ENCODE results near the gene ADCY2.

ADCY2 gene

GRCh38 chr5:7445068-7445467, 49.1 kb downstream of the ADCY2 start:
- Mint-ChIP-seq H3K36me3 (no peaks in the 10 kb centered on the region), H3K4me1 (no peaks in the 10 kb centered on the region), H3K27me3 (no peaks in the 10 kb centered on the region), H3K4me3 (no peak overlapping the region), H3K27ac (no peak overlapping the region), H3K9me3 (peaks cover 0 to 8% of the 10 kb centered on the region in 2 donors)
- DNase-seq (no peak), ATAC-seq (replicated peaks) (no peak)

GRCh38 chr5:7445831-7446230, 49.9 kb downstream of the ADCY2 start:
- Mint-ChIP-seq H3K36me3 (no peaks in the 10 kb centered on the region), H3K9me3 (peaks cover 0 to 6% of the 10 kb centered on the region in 2 donors), H3K4me3 (no peak overlapping the region), H3K4me1 (no peaks in the 10 kb centered on the region), H3K27me3 (no peaks in the 10 kb centered on the region), H3K27ac (no peak overlapping the region)
- DNase-seq (no peak), ATAC-seq (replicated peaks) (no peak)

GRCh38 chr5:7446913-7447312, 51.0 kb downstream of the ADCY2 start:
- Mint-ChIP-seq H3K4me1 (no peaks in the 10 kb centered on the region), H3K27me3 (no peaks in the 10 kb centered on the region), H3K9me3 (peaks cover 0 to 4% of the 10 kb centered on the region in 2 donors), H3K27ac (no peak overlapping the region), H3K36me3 (no peaks in the 10 kb centered on the region), H3K4me3 (no peak overlapping the region)
- no peak for DNase-seq
- no peak for ATAC-seq (replicated peaks)

GRCh38 chr5:7453947-7454346, 58.0 kb downstream of the ADCY2 start:
- no peak for ATAC-seq (replicated peaks)
- Mint-ChIP-seq H3K36me3 (no peaks in the 10 kb centered on the region), H3K4me3 (no peak overlapping the region), H3K9me3 (no peaks in the 10 kb centered on the region), H3K27ac (no peak overlapping the region), H3K4me1 (no peaks in the 10 kb centered on the region), H3K27me3 (no peaks in the 10 kb centered on the region)
- no peak for DNase-seq

GRCh38 chr5:7456206-7456605, 60.3 kb downstream of the ADCY2 start:
- no peak for ATAC-seq (replicated peaks)
- no peaks in the 10 kb centered on the region for H3K4me1 Mint-ChIP-seq
- no peak for DNase-seq
- H3K27me3 Mint-ChIP-seq = no peaks in the 10 kb centered on the region
- H3K4me3 Mint-ChIP-seq = no peak overlapping the region
- no peaks in the 10 kb centered on the region for H3K36me3 Mint-ChIP-seq
- no peak overlapping the region for H3K27ac Mint-ChIP-seq
- no peaks in the 10 kb centered on the region for H3K9me3 Mint-ChIP-seq

DNA sequence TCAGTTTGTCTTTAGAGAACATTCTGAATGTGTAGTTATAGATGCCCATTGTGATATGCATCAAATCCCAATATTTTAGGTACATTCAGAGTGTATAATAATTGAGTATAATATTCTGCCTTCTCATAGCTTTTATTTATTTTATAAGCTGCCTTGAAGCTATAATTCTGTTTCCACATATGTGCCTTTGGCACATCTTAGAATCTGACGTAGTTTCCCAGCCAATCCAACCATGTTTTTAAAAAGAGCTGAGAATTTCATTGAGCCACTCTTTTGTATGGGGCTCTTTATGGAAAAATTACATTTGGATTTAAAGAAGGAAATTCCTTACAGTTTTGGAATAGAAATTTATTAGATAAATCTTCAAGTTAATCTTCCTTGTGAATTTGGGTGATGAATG, 65.4 kb downstream of the ADCY2 start:
- Mint-ChIP-seq H3K27me3 (no peaks in the 10 kb centered on the region), H3K9me3 (peaks cover 0 to 1% of the 10 kb centered on the region in 2 donors), H3K4me1 (no peaks in the 10 kb centered on the region), H3K27ac (no peak overlapping the region), H3K4me3 (no peak overlapping the region), H3K36me3 (no peaks in the 10 kb centered on the region)
- ATAC-seq (replicated peaks) = no peak
- no peak for DNase-seq

DNA sequence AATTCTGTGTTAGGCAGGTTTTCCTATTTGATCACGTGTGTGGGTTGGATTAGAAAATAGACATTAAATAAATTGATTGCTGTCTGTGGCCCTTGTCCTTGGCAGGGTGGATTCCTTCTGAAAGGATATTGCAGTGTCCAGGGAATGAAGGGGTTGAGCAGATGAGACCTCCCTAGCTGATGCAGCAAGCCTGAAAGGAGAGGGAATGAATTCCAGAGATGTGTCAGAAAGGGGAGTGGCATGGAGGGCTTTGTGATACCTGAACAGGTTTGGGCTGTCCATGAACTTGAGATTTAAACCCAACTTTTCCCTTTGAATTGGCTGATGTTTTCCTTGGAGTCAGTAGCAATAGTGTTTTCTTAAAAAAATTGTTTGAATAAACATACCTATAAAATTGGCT, 66.8 kb downstream of the ADCY2 start:
- H3K4me1 Mint-ChIP-seq = no peaks in the 10 kb centered on the region
- ATAC-seq (replicated peaks) (no peak), DNase-seq (no peak)
- H3K4me3 Mint-ChIP-seq = no peak overlapping the region
- no peaks in the 10 kb centered on the region for H3K36me3 Mint-ChIP-seq
- H3K27ac Mint-ChIP-seq = no peak overlapping the region
- H3K27me3 Mint-ChIP-seq = no peaks in the 10 kb centered on the region
- H3K9me3 Mint-ChIP-seq = peaks cover 0 to 1% of the 10 kb centered on the region in 2 donors

GRCh38 chr5:7464182-7464581, 68.2 kb downstream of the ADCY2 start:
- ATAC-seq (replicated peaks) = no peak
- no peak for DNase-seq
- H3K27ac Mint-ChIP-seq = no peak overlapping the region
- H3K9me3 Mint-ChIP-seq = peaks cover 0 to 1% of the 10 kb centered on the region in 2 donors
- no peaks in the 10 kb centered on the region for H3K4me1 Mint-ChIP-seq
- H3K27me3 Mint-ChIP-seq = no peaks in the 10 kb centered on the region
- H3K36me3 Mint-ChIP-seq = no peaks in the 10 kb centered on the region
- H3K4me3 Mint-ChIP-seq = no peak overlapping the region

DNA sequence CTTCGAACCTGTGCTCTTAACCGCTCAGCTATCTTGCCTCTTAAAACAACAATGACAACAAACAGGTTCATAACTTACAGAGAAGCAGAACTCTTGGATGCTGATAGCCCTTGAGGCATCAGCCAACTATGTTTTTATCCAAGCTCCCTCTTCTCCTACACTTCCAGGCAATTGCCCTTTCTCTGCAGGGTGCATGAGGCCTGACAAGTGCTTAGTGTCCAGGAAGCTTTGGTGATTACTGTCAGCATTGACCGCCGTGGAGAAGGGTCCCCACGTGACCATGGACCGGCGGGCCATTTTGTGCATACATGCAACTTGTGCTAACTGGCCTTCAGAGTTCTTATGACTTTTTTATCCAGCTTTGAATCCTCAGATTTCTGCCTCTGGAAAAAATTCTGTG, 71.2 kb downstream of the ADCY2 start:
- H3K4me3 Mint-ChIP-seq = no peak overlapping the region
- H3K27me3 Mint-ChIP-seq = no peaks in the 10 kb centered on the region
- no peaks in the 10 kb centered on the region for H3K4me1 Mint-ChIP-seq
- ATAC-seq (replicated peaks) (no peak), DNase-seq (no peak)
- no peak overlapping the region for H3K27ac Mint-ChIP-seq
- H3K36me3 Mint-ChIP-seq = no peaks in the 10 kb centered on the region
- peaks cover 6 to 7% of the 10 kb centered on the region in 2 donors for H3K9me3 Mint-ChIP-seq

DNA sequence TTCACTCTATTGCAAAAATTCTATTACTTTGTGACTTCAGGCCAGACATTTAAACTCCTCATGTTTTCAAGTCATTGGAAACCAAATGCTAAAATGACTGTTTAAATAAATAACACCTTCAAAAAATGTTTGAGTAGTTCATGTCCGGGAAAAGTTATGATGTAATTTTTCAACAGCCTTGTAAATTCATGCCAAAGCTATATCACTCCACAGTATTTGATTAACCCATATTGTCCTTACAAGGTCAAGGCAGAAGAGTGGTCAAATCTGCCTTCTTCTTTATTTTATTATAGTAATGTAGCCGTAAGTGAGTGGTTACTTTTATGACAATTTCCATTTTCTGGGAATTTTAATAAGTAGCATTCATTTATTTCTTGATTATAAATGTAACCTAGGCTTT, 72.8 kb downstream of the ADCY2 start:
- Mint-ChIP-seq H3K36me3 (no peaks in the 10 kb centered on the region), H3K27ac (no peak overlapping the region), H3K4me3 (no peak overlapping the region), H3K4me1 (no peaks in the 10 kb centered on the region), H3K9me3 (peaks cover 11 to 14% of the 10 kb centered on the region in 2 donors), H3K27me3 (no peaks in the 10 kb centered on the region)
- ATAC-seq (replicated peaks) (no peak), DNase-seq (no peak)

DNA sequence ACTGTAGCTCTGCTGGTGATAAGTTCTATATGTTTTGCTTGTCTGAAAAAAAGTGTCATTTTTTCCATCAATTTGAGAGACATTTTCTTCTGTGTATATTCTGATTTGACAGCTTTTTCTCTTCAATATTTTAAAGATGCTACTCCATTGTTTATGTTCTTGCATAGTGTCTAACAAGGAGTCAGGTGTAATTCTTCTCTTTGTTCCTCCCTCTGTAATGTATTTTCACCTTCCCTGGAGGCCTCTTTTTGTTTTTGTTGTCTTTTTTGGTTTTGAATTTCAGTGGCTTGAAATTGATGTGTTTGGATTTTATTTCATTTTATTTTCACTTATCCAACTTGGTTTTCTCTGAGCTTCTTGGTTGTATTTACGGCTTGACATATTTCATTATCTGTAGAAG, 75.8 kb downstream of the ADCY2 start:
- no peaks in the 10 kb centered on the region for H3K4me1 Mint-ChIP-seq
- H3K36me3 Mint-ChIP-seq = no peaks in the 10 kb centered on the region
- H3K4me3 Mint-ChIP-seq = no peak overlapping the region
- H3K9me3 Mint-ChIP-seq = peaks cover 9 to 19% of the 10 kb centered on the region in 2 donors
- ATAC-seq (replicated peaks) = no peak
- no peak for DNase-seq
- no peak overlapping the region for H3K27ac Mint-ChIP-seq
- no peaks in the 10 kb centered on the region for H3K27me3 Mint-ChIP-seq

- Mint-ChIP-seq H3K4me3 (no peak overlapping the region), H3K27me3 (no peaks in the 10 kb centered on the region), H3K4me1 (no peaks in the 10 kb centered on the region), H3K9me3 (peaks cover 9 to 19% of the 10 kb centered on the region in 2 donors), H3K27ac (no peak overlapping the region), H3K36me3 (no peaks in the 10 kb centered on the region)
- no peak for DNase-seq
- no peak for ATAC-seq (replicated peaks)
Measured at GRCh38 chr5:7473115-7473514, 77.2 kb downstream of the ADCY2 start.

DNA sequence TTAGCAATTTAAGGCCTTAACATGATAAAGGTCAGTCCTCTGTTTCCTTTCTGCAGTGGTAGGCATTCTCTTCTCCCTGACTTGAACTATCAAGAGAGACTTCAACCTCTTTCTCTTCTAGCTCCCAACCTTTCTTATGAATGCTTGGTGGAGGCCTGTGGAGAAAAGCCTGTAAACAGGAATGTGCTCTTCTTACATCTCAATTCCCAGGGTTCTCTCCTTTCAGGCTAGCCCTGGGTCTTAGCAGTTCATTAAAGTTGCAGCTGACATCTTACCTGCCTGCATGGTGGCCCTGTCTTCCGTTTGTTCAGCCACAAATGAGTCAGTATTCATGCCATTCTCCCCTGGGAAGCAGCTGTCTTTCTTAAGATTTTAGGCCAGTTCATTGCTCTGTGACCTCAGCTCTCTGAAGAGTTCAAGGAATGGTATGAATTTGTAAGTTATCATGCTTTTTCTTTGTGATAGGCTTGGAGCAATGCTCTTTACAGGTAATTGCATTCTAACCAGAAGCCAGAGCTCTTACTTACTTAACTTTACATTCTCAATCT, 77.8 kb downstream of the ADCY2 start:
- Mint-ChIP-seq H3K4me3 (no peak overlapping the region), H3K27me3 (no peaks in the 10 kb centered on the region), H3K36me3 (no peaks in the 10 kb centered on the region), H3K4me1 (no peaks in the 10 kb centered on the region), H3K27ac (no peak overlapping the region), H3K9me3 (peaks cover 9 to 19% of the 10 kb centered on the region in 2 donors)
- DNase-seq = no peak
- ATAC-seq (replicated peaks) = no peak

DNA sequence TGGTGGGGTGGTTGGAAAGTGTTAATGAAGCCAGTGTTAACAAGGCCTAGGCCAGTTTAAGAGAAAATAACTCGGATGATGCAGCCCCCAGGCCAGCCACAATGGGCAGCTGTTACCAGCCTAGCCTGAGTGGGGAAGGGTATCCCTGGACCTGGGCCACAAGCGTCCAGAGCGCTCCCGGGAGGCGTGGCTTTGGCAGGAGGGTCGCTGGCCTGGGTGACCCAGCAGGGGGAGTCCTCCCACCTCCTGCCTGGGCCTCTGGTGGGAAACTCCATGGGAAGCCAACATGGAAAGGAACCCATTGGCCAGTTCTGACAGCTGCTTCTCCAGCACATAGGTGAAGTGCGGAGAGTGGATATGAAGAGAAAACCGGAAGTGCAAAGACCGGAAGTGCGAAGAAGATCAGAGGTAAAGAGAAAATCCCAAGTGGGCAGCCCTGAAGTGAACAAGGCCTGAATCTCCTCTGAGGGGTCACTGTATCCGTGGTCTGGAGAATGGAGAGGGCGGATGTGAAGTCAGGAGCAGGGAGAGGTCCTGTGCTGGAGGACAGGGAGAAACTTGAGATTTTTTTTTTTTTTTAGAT, 79.0 kb downstream of the ADCY2 start:
- no peak overlapping the region for H3K27ac Mint-ChIP-seq
- ATAC-seq (replicated peaks) (no peak), DNase-seq (no peak)
- H3K9me3 Mint-ChIP-seq = peaks cover 9 to 19% of the 10 kb centered on the region in 2 donors
- no peaks in the 10 kb centered on the region for H3K27me3 Mint-ChIP-seq
- no peaks in the 10 kb centered on the region for H3K36me3 Mint-ChIP-seq
- no peaks in the 10 kb centered on the region for H3K4me1 Mint-ChIP-seq
- no peak overlapping the region for H3K4me3 Mint-ChIP-seq

DNA sequence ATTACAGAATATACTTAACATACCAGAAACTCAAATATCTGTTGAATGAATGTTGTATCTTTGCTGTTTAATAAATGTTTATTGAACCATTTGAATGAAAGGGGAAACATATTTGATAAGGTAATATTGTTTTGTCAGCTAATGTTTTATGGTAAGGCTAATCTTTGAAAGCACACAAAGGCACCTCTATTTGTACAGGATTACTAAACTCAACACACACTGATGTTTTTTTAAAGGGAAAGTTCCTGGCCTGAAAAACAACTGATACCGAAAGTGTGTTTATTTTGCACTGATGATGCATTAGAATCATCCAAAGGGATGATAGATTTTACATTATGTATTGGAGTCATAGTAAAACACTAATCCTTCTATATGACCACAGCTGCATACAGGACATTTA, 82.5 kb downstream of the ADCY2 start:
- no peak for DNase-seq
- no peak for ATAC-seq (replicated peaks)
- H3K9me3 Mint-ChIP-seq = peaks cover 5 to 8% of the 10 kb centered on the region in 2 donors

GRCh38 chr5:7488734-7489133, 92.8 kb downstream of the ADCY2 start:
- H3K4me3 Mint-ChIP-seq = no peak overlapping the region
- H3K27ac Mint-ChIP-seq = no peak overlapping the region
- H3K4me1 Mint-ChIP-seq = no peaks in the 10 kb centered on the region
- H3K9me3 Mint-ChIP-seq = peaks cover 8% of the 10 kb centered on the region in 2 donors
- no peak for DNase-seq
- H3K36me3 Mint-ChIP-seq = no peaks in the 10 kb centered on the region
- no peak for ATAC-seq (replicated peaks)
- no peaks in the 10 kb centered on the region for H3K27me3 Mint-ChIP-seq

More for the DNA sequence above, 82.5 kb downstream of the ADCY2 start:
- Mint-ChIP-seq H3K27me3 (no peaks in the 10 kb centered on the region), H3K4me3 (no peak overlapping the region), H3K27ac (no peak overlapping the region), H3K36me3 (no peaks in the 10 kb centered on the region), H3K4me1 (no peaks in the 10 kb centered on the region)
